SH-SY5Y (cell line): ENCODE measurements around the gene ILF2.

Source experiments
- GATA2 ChIP-seq: IDR thresholded peaks from 2 replicates; pipeline ENCODE4 v1.6.1; 2011; ENCODE audit warnings: mild to moderate bottlenecking, low read depth, low read length
- GATA3 ChIP-seq: IDR thresholded peaks from 2 replicates; pipeline ENCODE4 v1.6.1; 2011; ENCODE audit warnings: low read depth, mild to moderate bottlenecking, low read length, moderate library complexity

GRCh38 chr1:153697191-153698019 is 26.6 kb upstream of the ILF2 start:
- no peak for TF ChIP-seq GATA3
- no peak for TF ChIP-seq GATA2
